GM21825 (cell line): ENCODE data around the gene PLCD1.
"Not testable (repeated sequence)": the region's sequence is repeated elsewhere in the genome, so short reads cannot be mapped to it uniquely, and the experiment has no call there.

Experiments used
- ATAC-seq: cut with Tn5 transposase; IDR thresholded peaks from one replicate; pipeline ENCODE4 v1.9.1; 2021; ENCODE audit warnings: mild to moderate bottlenecking, moderate library complexity; ENCODE audit not compliant: unreplicated experiment

The PLCD1 gene

GRCh38 chr3:38029400-38030125 is at the start of gene PLCD1:
Gene PLCD1 (minus strand): TSS chr3:38029642. CDS start chr3:38029539, 103 bp downstream.
- ATAC-seq = no peak

GRCh38 chr3:38077073-38077472 is 47.6 kb upstream of the PLCD1 start:
- not testable (repeated sequence) for ATAC-seq

- no peak for ATAC-seq
These were observed 40.6 kb upstream of the PLCD1 start for GRCh38 chr3:38070013-38070412.

- ATAC-seq = no peak
These were observed 38.2 kb upstream of the PLCD1 start for GRCh38 chr3:38067508-38068233.

GRCh38 chr3:38064453-38064852 is 35.0 kb upstream of the PLCD1 start:
- ATAC-seq = not testable (repeated sequence)

GRCh38 chr3:38062809-38063208 is 33.4 kb upstream of the PLCD1 start:
- ATAC-seq = no peak

GRCh38 chr3:38059591-38059990 is 30.1 kb upstream of the PLCD1 start:
- no peak for ATAC-seq

- no peak for ATAC-seq
These were observed 29.7 kb upstream of the PLCD1 start for GRCh38 chr3:38059148-38059547.

- ATAC-seq = no peak
These were observed 25.1 kb upstream of the PLCD1 start for GRCh38 chr3:38054499-38055001.

- not testable (repeated sequence) for ATAC-seq
These were observed 24.5 kb upstream of the PLCD1 start for GRCh38 chr3:38053813-38054498.

- ATAC-seq = not testable (repeated sequence)
These were observed 23.8 kb upstream of the PLCD1 start for GRCh38 chr3:38053286-38053685.

GRCh38 chr3:38051131-38051530 is 21.7 kb upstream of the PLCD1 start:
- ATAC-seq = no peak

- no peak for ATAC-seq
These were observed 20.1 kb upstream of the PLCD1 start for GRCh38 chr3:38049358-38050126.

GRCh38 chr3:38047896-38048295 is 18.5 kb upstream of the PLCD1 start:
- no peak for ATAC-seq

GRCh38 chr3:38046821-38047220 is 17.4 kb upstream of the PLCD1 start:
- ATAC-seq = no peak

GRCh38 chr3:38046027-38046426 is 16.6 kb upstream of the PLCD1 start:
- ATAC-seq = no peak

- ATAC-seq = no peak
These were observed 14.0 kb upstream of the PLCD1 start for GRCh38 chr3:38043486-38043885.

GRCh38 chr3:38040401-38040800 is 11.0 kb upstream of the PLCD1 start:
- ATAC-seq = no peak

- ATAC-seq = peak; percentile 71
These were observed 10.4 kb upstream of the PLCD1 start for GRCh38 chr3:38039899-38040261.

GRCh38 chr3:38039101-38039898 is 9.9 kb upstream of the PLCD1 start, which contains the start of gene DLEC1:
Gene DLEC1 (plus strand): TSS chr3:38039208. CDS start chr3:38039226, 18 bp downstream.
- ATAC-seq = peak; percentile 94
